Ascending aorta (tissue), 1 donor: ENCODE results near the gene CDY2A. TPM values are rescaled to one million over a fixed set of nuclear protein-coding genes. Genes with fewer than 3 reads are reported as not detected.

ENCODE experiments used
- total RNA-seq: library from RNA; depleted of rRNA; stranded (reverse); fragments of >200 nt; gene quantifications from one replicate; pipeline ENCODE4 v1.1.0, GENCODE V29; 2016

Gene CDY2A
- total RNA-seq, 1 donor from 2014 or later = not detected

Other genes starting within 250 kb of the CDY2A start
- gene CDY2B, start 145.6 kb upstream of the CDY2A start, total RNA-seq = not detected